ENCODE measurements around the gene ZBTB46. TPM values are rescaled to one million over a fixed set of nuclear protein-coding genes. Genes with fewer than 3 reads are reported as not detected.

Gene ZBTB46
- total RNA-seq, 1 experiment from 2014 or later: 18.9 TPM

DNA sequence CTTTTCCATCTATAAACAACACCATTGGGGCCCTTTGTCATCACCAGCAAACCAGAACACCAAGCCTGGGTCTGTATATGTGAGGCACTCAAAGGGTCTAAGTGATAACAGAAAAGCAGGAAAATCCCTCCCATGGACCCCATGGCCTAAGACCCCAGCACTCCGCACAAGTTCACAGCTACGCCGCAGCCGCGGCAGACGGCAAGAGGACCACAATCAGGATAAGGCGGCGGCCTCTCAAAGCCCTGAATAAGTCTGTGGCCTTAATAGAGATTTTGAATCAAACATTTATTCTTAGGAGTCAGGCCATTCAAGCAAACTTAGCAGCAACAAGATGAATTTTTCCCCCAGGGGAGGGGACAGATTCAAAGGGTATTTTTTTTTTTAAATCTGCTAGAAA, 2.9 kb downstream of the ZBTB46 start (continued):
- TF ChIP-seq, protein P1, sequence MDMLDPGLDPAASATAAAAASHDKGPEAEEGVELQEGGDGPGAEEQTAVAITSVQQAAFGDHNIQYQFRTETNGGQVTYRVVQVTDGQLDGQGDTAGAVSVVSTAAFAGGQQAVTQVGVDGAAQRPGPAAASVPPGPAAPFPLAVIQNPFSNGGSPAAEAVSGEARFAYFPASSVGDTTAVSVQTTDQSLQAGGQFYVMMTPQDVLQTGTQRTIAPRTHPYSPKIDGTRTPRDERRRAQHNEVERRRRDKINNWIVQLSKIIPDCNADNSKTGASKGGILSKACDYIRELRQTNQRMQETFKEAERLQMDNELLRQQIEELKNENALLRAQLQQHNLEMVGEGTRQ (CRISPR knock-in tag; IDR thresholded peaks at IDR 0.05): no peak
- TF ChIP-seq, protein P2, sequence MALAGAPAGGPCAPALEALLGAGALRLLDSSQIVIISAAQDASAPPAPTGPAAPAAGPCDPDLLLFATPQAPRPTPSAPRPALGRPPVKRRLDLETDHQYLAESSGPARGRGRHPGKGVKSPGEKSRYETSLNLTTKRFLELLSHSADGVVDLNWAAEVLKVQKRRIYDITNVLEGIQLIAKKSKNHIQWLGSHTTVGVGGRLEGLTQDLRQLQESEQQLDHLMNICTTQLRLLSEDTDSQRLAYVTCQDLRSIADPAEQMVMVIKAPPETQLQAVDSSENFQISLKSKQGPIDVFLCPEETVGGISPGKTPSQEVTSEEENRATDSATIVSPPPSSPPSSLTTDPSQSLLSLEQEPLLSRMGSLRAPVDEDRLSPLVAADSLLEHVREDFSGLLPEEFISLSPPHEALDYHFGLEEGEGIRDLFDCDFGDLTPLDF (CRISPR knock-in tag; IDR thresholded peaks at IDR 0.05): no peak
- no peak for TF ChIP-seq IRF2 (CRISPR knock-in tag; IDR thresholded peaks at IDR 0.05; ENCODE audit: borderline replicate concordance, low read depth)
- TF ChIP-seq, protein P3, sequence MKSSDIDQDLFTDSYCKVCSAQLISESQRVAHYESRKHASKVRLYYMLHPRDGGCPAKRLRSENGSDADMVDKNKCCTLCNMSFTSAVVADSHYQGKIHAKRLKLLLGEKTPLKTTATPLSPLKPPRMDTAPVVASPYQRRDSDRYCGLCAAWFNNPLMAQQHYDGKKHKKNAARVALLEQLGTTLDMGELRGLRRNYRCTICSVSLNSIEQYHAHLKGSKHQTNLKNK (CRISPR knock-in tag; IDR thresholded peaks at IDR 0.05): no peak
- TF ChIP-seq ZNF423 (CRISPR knock-in tag; IDR thresholded peaks at IDR 0.05): no peak
- TF ChIP-seq, protein P4, sequence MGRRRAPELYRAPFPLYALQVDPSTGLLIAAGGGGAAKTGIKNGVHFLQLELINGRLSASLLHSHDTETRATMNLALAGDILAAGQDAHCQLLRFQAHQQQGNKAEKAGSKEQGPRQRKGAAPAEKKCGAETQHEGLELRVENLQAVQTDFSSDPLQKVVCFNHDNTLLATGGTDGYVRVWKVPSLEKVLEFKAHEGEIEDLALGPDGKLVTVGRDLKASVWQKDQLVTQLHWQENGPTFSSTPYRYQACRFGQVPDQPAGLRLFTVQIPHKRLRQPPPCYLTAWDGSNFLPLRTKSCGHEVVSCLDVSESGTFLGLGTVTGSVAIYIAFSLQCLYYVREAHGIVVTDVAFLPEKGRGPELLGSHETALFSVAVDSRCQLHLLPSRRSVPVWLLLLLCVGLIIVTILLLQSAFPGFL (CRISPR knock-in tag; IDR thresholded peaks at IDR 0.05; ENCODE audit: borderline replicate concordance): no peak
- TF ChIP-seq GTF2I (CRISPR knock-in tag; conservative IDR thresholded peaks at IDR 0.05): no peak
- no peak for TF ChIP-seq JUN (CRISPR knock-in tag; IDR thresholded peaks at IDR 0.05)

DNA sequence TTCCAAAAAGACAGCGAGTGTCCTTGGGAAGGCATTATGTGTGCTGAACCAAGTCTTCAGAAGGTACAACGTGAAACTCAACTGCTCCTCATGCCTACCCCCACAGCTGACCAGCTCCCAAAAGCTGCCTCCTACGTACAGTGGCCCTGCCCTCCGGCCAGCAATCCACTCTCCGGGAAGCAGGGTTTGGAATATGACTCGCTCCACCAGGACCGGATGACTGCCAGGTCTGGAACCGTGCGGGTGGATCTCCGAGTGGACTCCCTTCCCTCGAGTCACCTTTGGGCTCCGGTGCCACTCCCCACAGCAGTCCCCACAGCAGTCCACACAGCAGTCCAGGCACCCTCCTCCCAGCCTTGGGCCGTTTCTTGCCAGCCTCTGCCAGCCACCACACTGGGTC, 4.3 kb downstream of the ZBTB46 start:
- H3K9me3 Mint-ChIP-seq: no peaks in the 10 kb centered on the region
- H3K27ac Mint-ChIP-seq: no peak overlapping the region
- peaks cover 28% of the 10 kb centered on the region for H3K4me1 Mint-ChIP-seq
- TF ChIP-seq, protein P5, sequence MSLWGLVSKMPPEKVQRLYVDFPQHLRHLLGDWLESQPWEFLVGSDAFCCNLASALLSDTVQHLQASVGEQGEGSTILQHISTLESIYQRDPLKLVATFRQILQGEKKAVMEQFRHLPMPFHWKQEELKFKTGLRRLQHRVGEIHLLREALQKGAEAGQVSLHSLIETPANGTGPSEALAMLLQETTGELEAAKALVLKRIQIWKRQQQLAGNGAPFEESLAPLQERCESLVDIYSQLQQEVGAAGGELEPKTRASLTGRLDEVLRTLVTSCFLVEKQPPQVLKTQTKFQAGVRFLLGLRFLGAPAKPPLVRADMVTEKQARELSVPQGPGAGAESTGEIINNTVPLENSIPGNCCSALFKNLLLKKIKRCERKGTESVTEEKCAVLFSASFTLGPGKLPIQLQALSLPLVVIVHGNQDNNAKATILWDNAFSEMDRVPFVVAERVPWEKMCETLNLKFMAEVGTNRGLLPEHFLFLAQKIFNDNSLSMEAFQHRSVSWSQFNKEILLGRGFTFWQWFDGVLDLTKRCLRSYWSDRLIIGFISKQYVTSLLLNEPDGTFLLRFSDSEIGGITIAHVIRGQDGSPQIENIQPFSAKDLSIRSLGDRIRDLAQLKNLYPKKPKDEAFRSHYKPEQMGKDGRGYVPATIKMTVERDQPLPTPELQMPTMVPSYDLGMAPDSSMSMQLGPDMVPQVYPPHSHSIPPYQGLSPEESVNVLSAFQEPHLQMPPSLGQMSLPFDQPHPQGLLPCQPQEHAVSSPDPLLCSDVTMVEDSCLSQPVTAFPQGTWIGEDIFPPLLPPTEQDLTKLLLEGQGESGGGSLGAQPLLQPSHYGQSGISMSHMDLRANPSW (CRISPR knock-in tag; conservative IDR thresholded peaks at IDR 0.05; ENCODE audit: low read depth): no peak
- TF ChIP-seq FOXK1 (CRISPR knock-in tag; IDR thresholded peaks at IDR 0.05): no peak
- H3K36me3 Mint-ChIP-seq: no peaks in the 10 kb centered on the region
- ChIA-PET CTCF (no interaction called here), POLR2A (interaction anchor here (0.7 kb wide), 1 partner anchor 32 kb away, joined by 4 read pairs; no protein-coding TSS in a partner anchor)
- no peak for ATAC-seq
- DNase-seq (ENCODE audit: low spot score): no peak
- no peak overlapping the region for H3K4me3 Mint-ChIP-seq
- peaks cover 22% of the 10 kb centered on the region for H3K27me3 Mint-ChIP-seq (ENCODE audit: low read depth)

DNA sequence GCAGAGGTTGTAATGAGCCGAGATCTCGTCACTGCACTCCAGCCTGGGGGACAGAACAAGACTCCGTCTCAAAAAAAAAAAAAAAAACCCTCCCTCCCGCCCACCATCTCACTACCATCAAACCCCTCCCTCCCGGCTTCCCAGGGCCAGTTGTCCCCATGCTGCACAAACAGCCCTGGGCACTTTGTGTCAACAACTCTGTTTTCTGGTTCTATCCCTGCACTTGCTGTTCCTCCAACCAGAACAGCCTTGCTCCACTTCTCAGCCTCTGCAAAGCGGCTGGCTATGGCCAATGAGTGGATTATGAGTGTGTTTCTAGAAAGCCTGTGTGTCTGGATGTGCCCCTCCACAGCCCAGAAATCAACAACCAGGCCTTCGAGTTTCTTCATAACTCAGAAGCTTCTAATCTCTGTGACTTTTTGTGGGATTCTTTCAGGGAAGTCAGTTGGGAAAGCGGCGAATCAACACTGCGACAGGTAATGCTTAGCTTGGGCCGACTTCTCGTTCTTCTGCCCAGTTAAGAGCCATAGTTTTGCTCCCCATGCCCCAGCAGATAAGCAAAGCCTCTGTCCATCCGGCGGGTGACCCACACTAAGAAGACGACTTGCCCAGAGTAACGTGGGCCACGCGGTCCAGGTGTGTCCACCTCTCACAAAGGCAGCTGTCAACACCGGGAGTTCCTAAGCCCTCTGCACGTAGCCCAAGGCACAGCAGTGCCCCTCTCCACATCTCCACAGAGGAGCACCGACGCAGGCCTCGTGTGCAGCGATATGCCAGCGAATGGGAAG, 5.5 kb downstream of the ZBTB46 start:
- peaks cover 28% of the 10 kb centered on the region for H3K4me1 Mint-ChIP-seq
- no peak overlapping the region for H3K4me3 Mint-ChIP-seq
- no peaks in the 10 kb centered on the region for H3K9me3 Mint-ChIP-seq
- H3K27me3 Mint-ChIP-seq (ENCODE audit: low read depth): peaks cover 22% of the 10 kb centered on the region
- H3K27ac Mint-ChIP-seq: peak overlapping the region; percentile 30
- ChIA-PET POLR2A (no interaction called here), CTCF (no interaction called here)
- H3K36me3 Mint-ChIP-seq: no peaks in the 10 kb centered on the region
- DNase-seq (ENCODE audit: low spot score) (no peak), ATAC-seq (no peak)
- TF ChIP-seq TCF7 (CRISPR knock-in tag; IDR thresholded peaks at IDR 0.05; ENCODE audit: low read depth) (no peak), NR1H2 (CRISPR knock-in tag; IDR thresholded peaks at IDR 0.05) (no peak), JUN (CRISPR knock-in tag; IDR thresholded peaks at IDR 0.05) (no peak), ETV6 (CRISPR knock-in tag; IDR thresholded peaks at IDR 0.05) (no peak), TP53 (CRISPR knock-in tag; IDR thresholded peaks at IDR 0.05) (no peak), TEAD1 (CRISPR knock-in tag; IDR thresholded peaks at IDR 0.05) (no peak), NFATC4 (CRISPR knock-in tag; IDR thresholded peaks at IDR 0.05) (no peak), RORB (CRISPR knock-in tag; IDR thresholded peaks at IDR 0.05) (no peak), ZNF396 (CRISPR knock-in tag; IDR thresholded peaks at IDR 0.05; ENCODE audit: borderline replicate concordance) (no peak), ZNF416 (CRISPR knock-in tag; IDR thresholded peaks at IDR 0.05) (no peak), ZNF138 (CRISPR knock-in tag; conservative IDR thresholded peaks at IDR 0.05) (no peak)
- TF ChIP-seq, protein P6, sequence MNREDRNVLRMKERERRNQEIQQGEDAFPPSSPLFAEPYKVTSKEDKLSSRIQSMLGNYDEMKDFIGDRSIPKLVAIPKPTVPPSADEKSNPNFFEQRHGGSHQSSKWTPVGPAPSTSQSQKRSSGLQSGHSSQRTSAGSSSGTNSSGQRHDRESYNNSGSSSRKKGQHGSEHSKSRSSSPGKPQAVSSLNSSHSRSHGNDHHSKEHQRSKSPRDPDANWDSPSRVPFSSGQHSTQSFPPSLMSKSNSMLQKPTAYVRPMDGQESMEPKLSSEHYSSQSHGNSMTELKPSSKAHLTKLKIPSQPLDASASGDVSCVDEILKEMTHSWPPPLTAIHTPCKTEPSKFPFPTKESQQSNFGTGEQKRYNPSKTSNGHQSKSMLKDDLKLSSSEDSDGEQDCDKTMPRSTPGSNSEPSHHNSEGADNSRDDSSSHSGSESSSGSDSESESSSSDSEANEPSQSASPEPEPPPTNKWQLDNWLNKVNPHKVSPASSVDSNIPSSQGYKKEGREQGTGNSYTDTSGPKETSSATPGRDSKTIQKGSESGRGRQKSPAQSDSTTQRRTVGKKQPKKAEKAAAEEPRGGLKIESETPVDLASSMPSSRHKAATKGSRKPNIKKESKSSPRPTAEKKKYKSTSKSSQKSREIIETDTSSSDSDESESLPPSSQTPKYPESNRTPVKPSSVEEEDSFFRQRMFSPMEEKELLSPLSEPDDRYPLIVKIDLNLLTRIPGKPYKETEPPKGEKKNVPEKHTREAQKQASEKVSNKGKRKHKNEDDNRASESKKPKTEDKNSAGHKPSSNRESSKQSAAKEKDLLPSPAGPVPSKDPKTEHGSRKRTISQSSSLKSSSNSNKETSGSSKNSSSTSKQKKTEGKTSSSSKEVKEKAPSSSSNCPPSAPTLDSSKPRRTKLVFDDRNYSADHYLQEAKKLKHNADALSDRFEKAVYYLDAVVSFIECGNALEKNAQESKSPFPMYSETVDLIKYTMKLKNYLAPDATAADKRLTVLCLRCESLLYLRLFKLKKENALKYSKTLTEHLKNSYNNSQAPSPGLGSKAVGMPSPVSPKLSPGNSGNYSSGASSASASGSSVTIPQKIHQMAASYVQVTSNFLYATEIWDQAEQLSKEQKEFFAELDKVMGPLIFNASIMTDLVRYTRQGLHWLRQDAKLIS (CRISPR knock-in tag; IDR thresholded peaks at IDR 0.05; ENCODE audit: borderline replicate concordance): no peak
- TF ChIP-seq, protein P3 (CRISPR knock-in tag; IDR thresholded peaks at IDR 0.05): no peak
